CD4-positive, alpha-beta T cell treated with Interleukin-17A for 1 hour (primary cell): ENCODE measurements around the gene ADGRA3.
"Not testable (repeated sequence)": the region's sequence is repeated elsewhere in the genome, so short reads cannot be mapped to it uniquely, and the experiment has no call there.

Experiments used
- DNase-seq: peaks from one replicate; pipeline ENCODE4 v3.0.0-alpha.2; 2020

The ADGRA3 gene

GRCh38 chr4:22428441-22428840 is 87.4 kb downstream of the ADGRA3 start:
- no peak for DNase-seq

- no peak for DNase-seq
These were observed 88.2 kb downstream of the ADGRA3 start for GRCh38 chr4:22427675-22428074.

GRCh38 chr4:22420291-22420690 is 95.6 kb downstream of the ADGRA3 start:
- DNase-seq, result no peak

- DNase-seq, result no peak
These were observed 98.5 kb downstream of the ADGRA3 start for GRCh38 chr4:22417408-22417807.

- DNase-seq, result no peak
These were observed 99.5 kb downstream of the ADGRA3 start for GRCh38 chr4:22416403-22416802.

- DNase-seq, result no peak
These were observed 101.0 kb downstream of the ADGRA3 start for GRCh38 chr4:22414833-22415232.

- DNase-seq, result no peak
These were observed 102.4 kb downstream of the ADGRA3 start for GRCh38 chr4:22413471-22413870.

GRCh38 chr4:22412013-22412412 is 103.9 kb downstream of the ADGRA3 start:
- DNase-seq, result no peak

GRCh38 chr4:22410645-22411247 is 105.1 kb downstream of the ADGRA3 start:
- DNase-seq, result no peak

GRCh38 chr4:22408474-22408873 is 107.4 kb downstream of the ADGRA3 start:
- DNase-seq, result no peak

- DNase-seq, result no peak
These were observed 108.5 kb downstream of the ADGRA3 start for GRCh38 chr4:22407361-22407760.

- no peak for DNase-seq
These were observed 117.2 kb downstream of the ADGRA3 start for GRCh38 chr4:22398671-22399070.

GRCh38 chr4:22391551-22391950 is 124.3 kb downstream of the ADGRA3 start:
- no peak for DNase-seq

- DNase-seq, result peak; percentile 31
These were observed 126.5 kb downstream of the ADGRA3 start for GRCh38 chr4:22389240-22389870.

GRCh38 chr4:22385611-22386011 is 130.3 kb downstream of the ADGRA3 start:
- no peak for DNase-seq

- DNase-seq, result no peak
These were observed 131.7 kb downstream of the ADGRA3 start for GRCh38 chr4:22384154-22384553.

- not testable (repeated sequence) for DNase-seq
These were observed 133.7 kb downstream of the ADGRA3 start for GRCh38 chr4:22382216-22382615.

- DNase-seq, result no peak
These were observed 142.9 kb downstream of the ADGRA3 start for GRCh38 chr4:22372986-22373385.

GRCh38 chr4:22369901-22370562 is 145.8 kb downstream of the ADGRA3 start:
- DNase-seq, result no peak

- no peak for DNase-seq
These were observed 152.1 kb downstream of the ADGRA3 start for GRCh38 chr4:22363787-22364186.

GRCh38 chr4:22363036-22363435 is 152.8 kb downstream of the ADGRA3 start:
- no peak for DNase-seq

GRCh38 chr4:22356987-22357596 is 158.8 kb downstream of the ADGRA3 start:
- peak; percentile 2 for DNase-seq

- no peak for DNase-seq
These were observed 167.5 kb downstream of the ADGRA3 start for GRCh38 chr4:22348410-22348809.

GRCh38 chr4:22345678-22346077 is 170.2 kb downstream of the ADGRA3 start:
- DNase-seq, result no peak
